Mesenchymal stem cell (in vitro differentiated cells and primary cell): ENCODE measurements around the gene TMEM8B.

Source experiments
- DNase-seq: peaks from one replicate; pipeline ENCODE4 v3.0.0-alpha.2; 2013
- H2AFZ ChIP-seq: one replicate; pipeline ENCODE4 v1.6.1; 2013; ENCODE audit warnings: low read depth, mild to moderate bottlenecking, control low read depth, inconsistent platforms, low read length, moderate library complexity
- H2AK5ac ChIP-seq: 2 replicates; pipeline ENCODE4 v1.6.1; 2013; ENCODE audit warnings: low read length, moderate library complexity, mild to moderate bottlenecking, inconsistent platforms; ENCODE audit not compliant: severe bottlenecking
- H2BK120ac ChIP-seq: one replicate; pipeline ENCODE4 v1.6.1; 2013; ENCODE audit warnings: low read depth, mild to moderate bottlenecking, inconsistent platforms, low read length, moderate library complexity
- H2BK12ac ChIP-seq, 2 experiments: one replicate each; pipeline ENCODE4 v1.6.1; 2013; ENCODE audit warnings: inconsistent platforms in 2 of 2, low read length in 2 of 2, mild to moderate bottlenecking in 2 of 2, moderate library complexity in 2 of 2, control low read depth in 1 of 2
- H2BK15ac ChIP-seq: one replicate; pipeline ENCODE4 v1.6.1; 2013; ENCODE audit warnings: mild to moderate bottlenecking, low read depth, inconsistent platforms; ENCODE audit not compliant: poor library complexity, severe bottlenecking
- H2BK5ac ChIP-seq: 2 replicates; pipeline ENCODE4 v1.6.1; 2013; ENCODE audit warnings: low read depth, mild to moderate bottlenecking, low read length, control low read depth, inconsistent platforms; ENCODE audit not compliant: poor library complexity, severe bottlenecking
- H3K14ac ChIP-seq, 2 experiments: one replicate each; pipeline ENCODE4 v1.6.1; 2013; ENCODE audit warnings: inconsistent platforms in 2 of 2, low read length in 2 of 2, control low read depth in 1 of 2, mild to moderate bottlenecking in 1 of 2, moderate library complexity in 1 of 2
- H3K18ac ChIP-seq, 2 experiments: one replicate each; pipeline ENCODE4 v1.6.1; 2013; ENCODE audit warnings: inconsistent platforms in 2 of 2, low read length in 2 of 2, control low read depth in 1 of 2, low read depth in 1 of 2, mild to moderate bottlenecking in 1 of 2
- H3K23ac ChIP-seq, 2 experiments: one replicate each; pipeline ENCODE4 v1.6.1; 2013; ENCODE audit warnings: inconsistent platforms in 2 of 2, low read length in 2 of 2, mild to moderate bottlenecking in 2 of 2, moderate library complexity in 2 of 2, control low read depth in 1 of 2
- H3K27ac ChIP-seq: 2 replicates; pipeline ENCODE4 v1.5.1; 2013; ENCODE audit warnings: mild to moderate bottlenecking, moderate library complexity, low read length, control low read depth, inconsistent platforms; ENCODE audit not compliant: poor library complexity, severe bottlenecking
- H3K27me3 ChIP-seq, 2 experiments: 2 replicates each; pipeline versions ENCODE4 v1.6.1 to v1.7.0; 2013; ENCODE audit warnings: low read length in 2 of 2, mild to moderate bottlenecking in 2 of 2, moderate library complexity in 2 of 2, control low read depth in 1 of 2, inconsistent platforms in 1 of 2; ENCODE audit not compliant: control insufficient read depth in 1 of 2, insufficient read depth in 1 of 2
- H3K36me3 ChIP-seq, 2 experiments: 2 replicates each; pipeline versions ENCODE4 v1.6.1 to v1.7.0; 2013; ENCODE audit warnings: low read length in 2 of 2, control low read depth in 1 of 2, inconsistent platforms in 1 of 2, low read depth in 1 of 2, mild to moderate bottlenecking in 1 of 2; ENCODE audit not compliant: insufficient read depth in 2 of 2, control insufficient read depth in 1 of 2
- H3K4ac ChIP-seq, 2 experiments: one replicate each; pipeline ENCODE4 v1.6.1; 2013; ENCODE audit warnings: inconsistent platforms in 2 of 2, low read length in 2 of 2, mild to moderate bottlenecking in 2 of 2, moderate library complexity in 2 of 2, control low read depth in 1 of 2, low read depth in 1 of 2
- H3K4me1 ChIP-seq: 2 replicates; pipeline ENCODE4 v1.6.1; 2013; ENCODE audit warnings: low read depth, low read length, control low read depth; ENCODE audit not compliant: control insufficient read depth, insufficient read depth
- H3K4me2 ChIP-seq: 2 replicates; pipeline ENCODE4 v1.6.1; 2013; ENCODE audit warnings: low read length, mild to moderate bottlenecking, inconsistent platforms; ENCODE audit not compliant: poor library complexity, severe bottlenecking
- H3K4me3 ChIP-seq, 2 experiments: 2 replicates each; pipeline versions ENCODE4 v1.5.1 to v1.7.0; 2013; ENCODE audit warnings: low read length in 2 of 2, mild to moderate bottlenecking in 2 of 2, control low read depth in 1 of 2, low read depth in 1 of 2; ENCODE audit not compliant: insufficient read depth in 1 of 2
- H3K79me1 ChIP-seq: replicated peaks from 2 replicates; pipeline ENCODE4 v1.6.1; 2013; ENCODE audit warnings: mild to moderate bottlenecking, control low read depth, low read length, inconsistent platforms; ENCODE audit not compliant: poor library complexity, severe bottlenecking
- H3K9ac ChIP-seq: 2 replicates; pipeline ENCODE4 v1.7.0; 2013; ENCODE audit warnings: mild to moderate bottlenecking, low read length, moderate library complexity
- H3K9me3 ChIP-seq: 2 replicates; pipeline ENCODE4 v1.7.0; 2013; ENCODE audit warnings: mild to moderate bottlenecking, low read length; ENCODE audit not compliant: control insufficient read depth
- H4K8ac ChIP-seq: one replicate; pipeline ENCODE4 v1.6.1; 2013; ENCODE audit warnings: inconsistent platforms, mild to moderate bottlenecking, low read length, moderate library complexity
- H4K91ac ChIP-seq: one replicate; pipeline ENCODE4 v1.6.1; 2013; ENCODE audit warnings: mild to moderate bottlenecking, low read length, inconsistent platforms
- WGBS: methylation state at CpG from one replicate; pipeline ENCODE4 v1.1.7; 2013; ENCODE audit warnings: mixed read lengths; 5-methylcytosine and 5-hydroxymethylcytosine counted together

Gene TMEM8B

GRCh38 chr9:35867538-35867937 is 38.5 kb downstream of the TMEM8B start:
- Histone ChIP-seq H3K36me3 (no peaks in the 10 kb centered on the region), H3K4me1 (peaks cover 2% of the 10 kb centered on the region), H2BK120ac (no peak overlapping the region), H3K79me1 (no peaks in the 10 kb centered on the region), H3K14ac (no peak overlapping the region), H3K4me2 (no peak overlapping the region), H3K9ac (no peak overlapping the region), H2BK12ac (no peak overlapping the region), H2AFZ (no peak overlapping the region), H3K27me3 (peaks cover 17 to 23% of the 10 kb centered on the region in 2 experiments), H3K18ac (no peak overlapping the region), H2BK15ac (no peak overlapping the region), H3K9me3 (no peaks in the 10 kb centered on the region), H4K8ac (no peak overlapping the region), H3K4ac (no peak overlapping the region), H3K27ac (no peak overlapping the region), H4K91ac (no peak overlapping the region), H3K4me3 (no peak overlapping the region), H2AK5ac (no peak overlapping the region), H2BK5ac (no peak overlapping the region), H3K23ac (no peak overlapping the region)
- 84% methylated on average over 4 of the region's 4 CpGs for WGBS
- no peak for DNase-seq

- H3K27me3 ChIP-seq: peaks cover 4 to 10% of the 10 kb centered on the region in 2 experiments
- no peak overlapping the region for H4K91ac ChIP-seq
- H2BK12ac ChIP-seq: no peak overlapping the region
- H2BK5ac ChIP-seq: no peak overlapping the region
- no peak overlapping the region for H3K9ac ChIP-seq
- H3K36me3 ChIP-seq: no peaks in the 10 kb centered on the region
- no peak overlapping the region for H3K18ac ChIP-seq
- H3K9me3 ChIP-seq: no peaks in the 10 kb centered on the region
- DNase-seq: no peak
- H3K27ac ChIP-seq: no peak overlapping the region
- H3K4me3 ChIP-seq: no peak overlapping the region
- 79% methylated on average over 2 of the region's 2 CpGs for WGBS
- no peak overlapping the region for H3K14ac ChIP-seq
- no peak overlapping the region for H2BK120ac ChIP-seq
- H2BK15ac ChIP-seq: no peak overlapping the region
- H4K8ac ChIP-seq: no peak overlapping the region
- H2AK5ac ChIP-seq: no peak overlapping the region
- H3K4me2 ChIP-seq: no peak overlapping the region
- no peaks in the 10 kb centered on the region for H3K79me1 ChIP-seq
- no peak overlapping the region for H2AFZ ChIP-seq
- peaks cover 2% of the 10 kb centered on the region for H3K4me1 ChIP-seq
- no peak overlapping the region for H3K23ac ChIP-seq
- no peak overlapping the region for H3K4ac ChIP-seq
Observed at GRCh38 chr9:35868933-35869332, 39.9 kb downstream of the TMEM8B start.

- no peak overlapping the region for H3K4me2 ChIP-seq
- H4K91ac ChIP-seq: no peak overlapping the region
- H2BK15ac ChIP-seq: no peak overlapping the region
- H3K27ac ChIP-seq: no peak overlapping the region
- peaks cover 2% of the 10 kb centered on the region for H3K4me1 ChIP-seq
- H3K9me3 ChIP-seq: no peaks in the 10 kb centered on the region
- no peak overlapping the region for H2BK120ac ChIP-seq
- no peak overlapping the region for H2AK5ac ChIP-seq
- no peak overlapping the region for H3K23ac ChIP-seq
- H3K36me3 ChIP-seq: no peaks in the 10 kb centered on the region
- H3K9ac ChIP-seq: no peak overlapping the region
- H3K4ac ChIP-seq: no peak overlapping the region
- H3K14ac ChIP-seq: no peak overlapping the region
- H3K4me3 ChIP-seq: no peak overlapping the region
- H2AFZ ChIP-seq: no peak overlapping the region
- H3K79me1 ChIP-seq: no peaks in the 10 kb centered on the region
- H3K27me3 ChIP-seq: peaks cover 3% of the 10 kb centered on the region in 2 experiments
- H3K18ac ChIP-seq: no peak overlapping the region
- 91% methylated on average over 19 of the region's 19 CpGs for WGBS
- no peak overlapping the region for H2BK5ac ChIP-seq
- H4K8ac ChIP-seq: no peak overlapping the region
- DNase-seq: no peak
- H2BK12ac ChIP-seq: no peak overlapping the region
Observed at GRCh38 chr9:35869621-35870216, 40.7 kb downstream of the TMEM8B start.

GRCh38 chr9:35870351-35870923 is 41.4 kb downstream of the TMEM8B start, which contains the start of gene OR13J1:
TSS of gene OR13J1 (minus strand) at chr9:35870401. CDS start at chr9:35870401, 0 bp downstream.
- Histone ChIP-seq H3K18ac (no peak within 1 kb of the TSS), H3K36me3 (no peaks in the 10 kb centered on the region), H3K4me3 (no peak within 1 kb of the TSS), H3K27me3 (no peaks in the 10 kb centered on the region), H2BK15ac (no peak within 1 kb of the TSS), H3K4me1 (peaks cover 2% of the 10 kb centered on the region), H3K9ac (no peak within 1 kb of the TSS), H3K23ac (no peak within 1 kb of the TSS), H4K91ac (no peak within 1 kb of the TSS), H3K4ac (no peak within 1 kb of the TSS), H2AFZ (no peak within 1 kb of the TSS), H2BK120ac (no peak within 1 kb of the TSS), H3K79me1 (no peaks in the 10 kb centered on the region), H4K8ac (no peak within 1 kb of the TSS), H3K27ac (no peak within 1 kb of the TSS), H2BK5ac (no peak within 1 kb of the TSS), H3K9me3 (peaks cover under 1% of the 10 kb centered on the region), H3K14ac (no peak within 1 kb of the TSS), H2AK5ac (no peak within 1 kb of the TSS), H3K4me2 (no peak within 1 kb of the TSS), H2BK12ac (no peak within 1 kb of the TSS)
- 87% methylated on average over 6 of the region's 8 CpGs for WGBS
- no peak for DNase-seq
